Stimulated activated CD4-positive, alpha-beta T cell treated with anti-CD3 and anti-CD28 coated beads, Interleukin-15, amount 100 ng/mL, for 24 hours (primary cell): ENCODE data around the gene BCL3.

Source experiments
- DNase-seq: peaks from one replicate; pipeline ENCODE4 v3.0.0-alpha.2; 2020

Gene BCL3

GRCh38 chr19:44799627-44800346 is 51.3 kb downstream of the BCL3 start:
- DNase-seq, result no peak

GRCh38 chr19:44800461-44800860 is 52.0 kb downstream of the BCL3 start:
- DNase-seq, result peak; percentile 89

- no peak for DNase-seq
Observed at GRCh38 chr19:44803442-44804428, 55.2 kb downstream of the BCL3 start.

- no peak for DNase-seq
Observed at GRCh38 chr19:44806291-44806690, 57.8 kb downstream of the BCL3 start.

GRCh38 chr19:44807162-44807561 is 58.7 kb downstream of the BCL3 start:
- DNase-seq, result no peak

- no peak for DNase-seq
Observed at GRCh38 chr19:44807652-44808462, 59.3 kb downstream of the BCL3 start.

- no peak for DNase-seq
Observed at GRCh38 chr19:44808463-44809371, 60.2 kb downstream of the BCL3 start, which contains the start of gene BCAM. Gene BCAM (plus strand): TSS chr19:44809103. CDS start chr19:44809125, 22 bp downstream.
